ENCODE measurements around the gene UBC. TPM values are rescaled to one million over a fixed set of nuclear protein-coding genes. Genes with fewer than 3 reads are reported as not detected.
"Not testable (repeated sequence)": the region's sequence is repeated elsewhere in the genome, so short reads cannot be mapped to it uniquely, and the experiment has no call there.

The UBC gene
- total RNA-seq, 1 experiment from 2014 or later: 1,170 TPM

DNA sequence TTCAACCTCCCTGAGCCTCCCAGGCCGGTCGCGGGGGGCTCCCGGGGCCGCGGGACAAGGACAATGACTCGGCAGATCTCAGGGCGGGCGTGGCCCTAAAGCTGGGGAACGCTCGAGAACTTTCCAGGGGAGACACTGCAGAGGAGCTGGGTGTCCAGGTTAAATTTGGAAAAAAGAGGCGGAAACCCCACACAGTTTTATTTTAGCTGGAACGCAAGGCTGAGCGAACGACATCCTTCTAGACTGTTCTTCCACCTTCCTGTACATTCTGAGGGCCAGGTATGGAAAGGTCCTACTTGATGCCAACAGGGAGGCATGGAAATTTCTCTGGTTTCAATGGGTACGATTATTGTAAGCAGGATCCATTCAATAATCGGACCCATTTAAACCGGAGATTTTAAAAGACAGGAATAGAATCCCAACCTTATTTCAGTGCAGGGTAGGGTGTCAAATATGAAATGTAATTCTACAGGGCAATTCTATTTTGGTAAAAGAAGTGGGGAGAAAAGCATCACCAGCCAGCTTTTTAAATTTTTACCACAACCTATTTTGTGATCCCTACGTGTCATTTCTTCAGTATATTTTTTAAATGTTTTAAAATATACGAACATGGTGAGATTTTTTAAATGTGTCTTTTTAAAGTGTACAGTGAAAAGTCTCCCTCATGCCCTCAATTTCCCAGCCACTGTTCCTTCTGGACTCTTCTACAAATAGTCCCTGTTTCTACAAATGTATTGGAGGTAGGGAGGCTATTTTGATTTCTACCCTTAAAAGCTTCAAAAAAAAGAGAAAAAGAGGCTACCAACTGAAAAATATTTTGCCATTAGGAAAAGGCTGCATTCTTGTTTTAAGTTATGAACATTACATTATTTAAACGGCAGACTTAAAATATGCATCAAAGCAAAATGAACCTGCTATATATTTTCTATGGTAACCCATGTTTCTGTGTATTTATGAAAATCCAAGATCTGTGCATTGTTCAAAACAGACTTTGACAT is 1.1 kb upstream of the UBC start:
- DNase-seq (ENCODE audit: low read depth): peak; percentile 52

DNA sequence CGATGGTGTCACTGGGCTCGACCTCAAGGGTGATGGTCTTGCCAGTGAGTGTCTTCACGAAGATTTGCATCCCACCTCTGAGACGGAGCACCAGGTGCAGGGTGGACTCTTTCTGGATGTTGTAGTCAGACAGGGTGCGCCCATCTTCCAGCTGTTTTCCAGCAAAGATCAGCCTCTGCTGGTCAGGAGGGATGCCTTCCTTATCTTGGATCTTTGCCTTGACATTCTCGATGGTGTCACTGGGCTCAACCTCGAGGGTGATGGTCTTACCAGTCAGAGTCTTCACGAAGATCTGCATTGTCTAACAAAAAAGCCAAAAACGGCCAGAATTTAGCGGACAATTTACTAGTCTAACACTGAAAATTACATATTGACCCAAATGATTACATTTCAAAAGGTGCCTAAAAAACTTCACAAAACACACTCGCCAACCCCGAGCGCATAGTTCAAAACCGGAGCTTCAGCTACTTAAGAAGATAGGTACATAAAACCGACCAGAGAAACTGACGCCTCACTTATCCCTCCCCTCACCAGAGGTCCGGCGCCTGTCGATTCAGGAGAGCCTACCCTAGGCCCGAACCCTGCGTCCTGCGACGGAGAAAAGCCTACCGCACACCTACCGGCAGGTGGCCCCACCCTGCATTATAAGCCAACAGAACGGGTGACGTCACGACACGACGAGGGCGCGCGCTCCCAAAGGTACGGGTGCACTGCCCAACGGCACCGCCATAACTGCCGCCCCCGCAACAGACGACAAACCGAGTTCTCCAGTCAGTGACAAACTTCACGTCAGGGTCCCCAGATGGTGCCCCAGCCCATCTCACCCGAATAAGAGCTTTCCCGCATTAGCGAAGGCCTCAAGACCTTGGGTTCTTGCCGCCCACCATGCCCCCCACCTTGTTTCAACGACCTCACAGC is 717 bp downstream of the UBC start:
- peak; percentile 61 for DNase-seq (ENCODE audit: low read depth)

DNA sequence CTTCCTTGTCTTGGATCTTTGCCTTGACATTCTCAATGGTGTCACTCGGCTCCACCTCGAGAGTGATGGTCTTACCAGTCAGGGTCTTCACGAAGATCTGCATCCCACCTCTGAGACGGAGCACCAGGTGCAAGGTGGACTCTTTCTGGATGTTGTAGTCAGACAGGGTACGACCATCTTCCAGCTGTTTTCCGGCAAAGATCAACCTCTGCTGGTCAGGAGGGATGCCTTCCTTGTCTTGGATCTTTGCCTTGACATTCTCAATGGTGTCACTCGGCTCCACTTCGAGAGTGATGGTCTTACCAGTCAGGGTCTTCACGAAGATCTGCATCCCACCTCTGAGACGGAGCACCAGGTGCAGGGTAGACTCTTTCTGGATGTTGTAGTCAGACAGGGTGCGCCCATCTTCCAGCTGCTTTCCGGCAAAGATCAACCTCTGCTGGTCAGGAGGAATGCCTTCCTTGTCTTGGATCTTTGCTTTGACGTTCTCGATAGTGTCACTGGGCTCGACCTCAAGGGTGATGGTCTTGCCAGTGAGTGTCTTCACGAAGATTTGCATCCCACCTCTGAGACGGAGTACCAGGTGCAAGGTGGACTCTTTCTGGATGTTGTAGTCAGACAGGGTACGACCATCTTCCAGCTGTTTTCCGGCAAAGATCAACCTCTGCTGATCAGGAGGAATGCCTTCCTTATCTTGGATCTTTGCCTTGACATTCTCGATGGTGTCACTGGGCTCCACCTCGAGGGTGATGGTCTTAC is 1.7 kb downstream of the UBC start:
- DNase-seq (ENCODE audit: low read depth): not testable (repeated sequence)

DNA sequence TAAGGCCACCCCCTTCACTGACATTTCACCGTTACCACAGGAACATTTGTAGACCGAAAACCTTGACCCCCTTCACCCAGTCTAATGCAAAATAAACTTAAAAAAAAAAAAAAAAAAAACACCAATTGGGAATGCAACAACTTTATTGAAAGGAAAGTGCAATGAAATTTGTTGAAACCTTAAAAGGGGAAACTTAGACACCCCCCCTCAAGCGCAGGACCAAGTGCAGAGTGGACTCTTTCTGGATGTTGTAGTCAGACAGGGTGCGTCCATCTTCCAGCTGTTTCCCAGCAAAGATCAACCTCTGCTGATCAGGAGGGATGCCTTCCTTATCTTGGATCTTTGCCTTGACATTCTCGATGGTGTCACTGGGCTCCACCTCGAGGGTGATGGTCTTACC is 2.9 kb downstream of the UBC start:
- not testable (repeated sequence) for DNase-seq (ENCODE audit: low read depth)

DNA sequence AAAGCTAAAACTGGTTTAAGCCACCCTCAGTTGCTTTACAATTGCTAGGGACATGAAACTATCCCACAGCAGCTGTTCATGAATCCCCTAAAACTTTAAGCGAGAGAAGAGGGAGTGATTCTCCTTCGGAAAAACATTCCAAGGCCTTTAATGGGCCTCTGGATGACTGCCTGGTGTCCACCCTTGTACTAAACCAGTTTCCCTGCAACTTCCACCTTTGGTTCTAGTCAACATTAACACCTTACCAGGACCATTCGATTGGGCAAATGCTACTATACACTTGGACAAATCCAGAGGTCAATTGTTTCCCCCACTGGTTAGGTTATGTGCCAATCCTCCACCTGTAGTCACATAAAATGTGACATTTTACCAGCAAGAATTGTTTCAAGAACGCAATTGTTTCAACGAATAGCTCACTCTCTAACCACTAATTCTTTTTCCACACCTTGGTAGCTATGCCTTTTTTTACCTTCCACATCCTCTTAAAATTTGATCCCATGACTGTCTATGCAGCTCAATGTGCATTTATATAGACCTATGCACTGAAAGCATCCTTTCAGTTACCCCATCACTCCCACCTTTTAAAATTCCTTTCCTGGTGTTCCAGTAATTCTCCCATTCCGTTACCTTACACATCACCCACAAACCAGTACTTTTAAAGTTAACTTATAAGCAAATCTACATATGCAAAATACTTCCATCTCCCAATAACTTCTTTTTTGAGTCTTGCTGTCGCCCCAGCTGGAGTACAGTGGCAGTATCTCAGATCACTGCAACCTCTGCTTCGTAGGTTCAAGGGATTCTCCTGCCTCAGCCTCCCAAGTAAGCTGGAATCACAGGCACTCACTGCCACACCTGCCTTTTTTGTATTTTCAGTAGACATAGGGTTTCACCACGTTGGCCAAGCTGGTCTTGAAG is 3.6 kb downstream of the UBC start:
- no peak for DNase-seq (ENCODE audit: low read depth)

DNA sequence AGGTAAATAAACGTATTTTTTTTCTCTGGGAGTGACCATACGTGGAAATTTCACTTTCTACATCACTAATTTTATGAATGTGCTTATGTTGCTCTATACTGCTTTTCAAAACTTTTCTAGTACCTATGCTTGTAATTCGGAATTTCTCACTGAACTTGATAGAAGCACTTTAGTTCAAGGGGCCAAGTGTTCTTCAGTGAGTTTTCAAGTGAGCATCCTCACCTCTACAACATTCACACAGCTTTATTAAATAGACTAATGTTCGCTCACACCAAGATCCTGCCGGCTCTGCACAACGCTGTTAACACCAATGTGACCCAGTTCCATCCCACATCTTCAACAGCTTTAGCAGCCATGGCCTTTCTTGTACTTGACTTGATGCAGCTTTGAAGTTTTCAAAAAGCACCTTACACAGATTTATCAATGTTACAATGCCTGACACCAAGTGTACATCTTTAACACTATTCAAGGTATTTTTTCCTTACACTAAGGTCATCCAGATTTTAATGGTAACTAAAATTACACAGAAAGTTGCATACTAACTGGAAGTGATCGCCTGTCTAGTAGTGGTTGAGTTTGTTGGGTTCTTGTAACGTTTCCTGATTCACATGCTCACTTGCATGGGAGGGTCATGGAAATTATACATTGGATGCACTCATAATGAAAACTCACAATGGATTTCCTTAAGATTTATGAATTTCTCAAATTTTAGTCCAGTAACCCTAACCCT is 4.5 kb downstream of the UBC start:
- no peak for DNase-seq (ENCODE audit: low read depth)

DNA sequence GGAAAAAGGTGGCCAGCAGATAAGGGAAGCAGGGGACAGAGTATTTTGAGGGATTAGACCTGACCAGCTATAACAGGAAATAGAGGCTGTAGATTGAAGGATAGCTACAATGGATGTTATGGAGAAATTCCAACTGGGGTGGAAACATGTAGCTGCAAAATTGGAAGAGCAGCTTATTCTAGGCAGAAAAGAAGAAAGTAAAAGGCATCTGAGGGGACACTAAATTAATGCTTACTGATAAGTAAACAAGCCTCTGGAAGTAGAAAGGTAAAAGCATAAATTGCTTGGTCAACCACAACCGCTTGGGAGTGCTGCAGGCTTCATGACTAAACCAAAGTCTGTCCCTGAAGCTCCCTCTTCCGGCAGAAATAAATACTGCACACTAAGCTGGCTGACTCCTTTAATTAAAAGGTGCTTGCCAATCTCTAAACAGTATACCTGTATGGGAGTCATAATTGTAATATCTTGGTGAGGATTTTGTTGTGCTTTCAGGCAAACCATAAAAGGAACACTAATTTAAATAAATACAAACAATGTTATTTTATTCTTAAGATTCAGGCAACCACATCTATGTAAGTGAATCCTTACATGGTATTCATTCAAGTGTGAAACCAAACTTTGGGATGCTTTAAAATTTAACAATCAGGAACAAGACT is 7.7 kb downstream of the UBC start:
- DNase-seq (ENCODE audit: low read depth): peak; percentile 85

DNA sequence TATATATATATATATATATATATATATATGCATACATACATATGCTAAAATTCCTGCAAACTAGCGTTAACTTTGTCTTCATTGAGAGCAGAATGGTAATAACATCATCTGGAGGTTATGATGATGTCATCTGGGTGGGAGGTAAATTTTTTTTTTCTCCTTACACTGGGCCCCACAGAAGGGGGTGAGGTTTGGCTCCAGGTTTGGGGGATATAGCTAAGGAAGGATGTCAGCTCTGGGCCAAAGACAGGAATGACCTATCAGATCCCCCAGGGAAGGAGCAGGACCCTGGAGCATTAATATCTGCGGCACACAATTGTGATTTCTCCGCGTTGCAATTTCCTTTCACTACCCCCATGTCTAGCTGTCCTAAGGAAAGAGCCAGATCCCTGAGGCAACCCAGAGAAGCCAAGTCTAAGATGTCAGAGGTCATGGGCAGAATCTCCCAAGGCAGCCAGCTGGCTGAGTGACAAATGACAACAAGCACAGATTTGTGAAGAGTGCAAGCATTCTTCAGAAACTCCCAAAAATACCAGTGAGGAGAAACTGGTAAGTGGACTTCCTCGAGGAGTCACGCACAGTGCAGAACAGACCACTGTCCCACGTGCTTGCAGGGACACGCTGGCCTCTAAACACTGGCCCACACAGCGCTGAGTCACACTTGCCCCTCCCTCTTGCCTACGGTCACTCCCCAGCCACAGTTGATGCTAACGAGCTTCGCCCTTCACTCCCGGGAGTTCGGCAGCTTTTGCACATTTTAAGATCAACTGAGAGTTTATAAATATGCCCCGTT is 9.9 kb downstream of the UBC start:
- DNase-seq (ENCODE audit: low read depth): peak; percentile 98

DNA sequence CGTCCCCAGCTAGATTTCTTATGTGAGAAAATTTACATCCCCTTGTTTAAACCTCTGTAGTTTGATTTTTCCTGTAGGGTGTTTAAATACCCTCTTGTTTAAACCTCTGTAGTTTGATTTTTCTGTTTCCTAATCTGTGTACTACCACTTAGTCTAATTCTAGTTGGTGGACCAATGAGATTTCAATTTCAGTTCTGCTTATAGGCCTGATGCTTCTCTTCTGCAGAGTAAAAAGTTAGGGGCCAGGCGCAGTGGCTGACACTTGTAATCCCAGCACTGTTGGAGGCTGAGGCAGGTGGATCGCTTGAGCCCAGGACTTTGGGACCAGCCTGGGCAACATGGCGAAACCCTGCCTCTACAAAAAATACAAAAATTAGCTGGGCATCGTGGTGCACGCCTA is 11.5 kb downstream of the UBC start:
- DNase-seq (ENCODE audit: low read depth): no peak

DNA sequence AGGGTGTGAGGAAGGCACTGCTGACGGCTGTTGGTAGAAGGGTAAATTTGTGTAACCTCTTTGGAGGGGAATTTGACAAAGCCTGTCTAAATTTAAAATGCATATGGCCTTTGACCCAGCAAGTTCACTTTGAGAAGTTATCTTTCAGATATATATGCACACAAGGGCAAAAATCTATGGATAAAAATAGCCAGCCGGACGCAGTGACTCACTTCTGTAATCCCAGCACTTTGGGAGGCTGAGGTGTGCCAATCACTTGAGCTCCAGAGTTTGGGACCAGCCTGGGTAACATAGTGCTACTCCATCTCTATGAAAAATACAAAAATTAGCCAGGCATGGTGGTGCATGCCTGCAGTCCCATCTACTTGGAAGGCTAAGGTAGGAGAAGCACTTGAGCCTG is 13.4 kb downstream of the UBC start:
- DNase-seq (ENCODE audit: low read depth): peak; percentile 46

DNA sequence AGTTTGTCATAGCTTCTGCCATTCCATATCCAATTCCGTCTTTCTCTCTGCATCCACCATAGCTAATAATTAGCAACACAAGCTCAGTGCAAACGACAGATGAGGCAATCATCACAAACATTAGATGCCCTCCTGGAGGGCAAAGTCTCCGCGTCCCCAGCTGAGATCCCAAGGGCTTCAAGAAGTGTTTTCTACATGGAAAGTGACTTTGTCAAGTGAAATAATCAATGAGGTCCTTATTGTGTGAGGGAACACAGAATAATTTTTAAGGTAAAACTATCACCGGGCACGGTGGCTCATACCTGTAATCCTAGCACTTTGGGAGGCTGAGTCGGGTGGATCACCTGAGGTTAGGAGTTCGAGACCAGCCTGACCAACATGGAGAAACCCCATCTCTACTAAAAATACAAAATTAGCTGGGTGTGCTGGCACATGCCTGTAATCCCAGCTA is 14.1 kb downstream of the UBC start:
- not testable (repeated sequence) for DNase-seq (ENCODE audit: low read depth)

DNA sequence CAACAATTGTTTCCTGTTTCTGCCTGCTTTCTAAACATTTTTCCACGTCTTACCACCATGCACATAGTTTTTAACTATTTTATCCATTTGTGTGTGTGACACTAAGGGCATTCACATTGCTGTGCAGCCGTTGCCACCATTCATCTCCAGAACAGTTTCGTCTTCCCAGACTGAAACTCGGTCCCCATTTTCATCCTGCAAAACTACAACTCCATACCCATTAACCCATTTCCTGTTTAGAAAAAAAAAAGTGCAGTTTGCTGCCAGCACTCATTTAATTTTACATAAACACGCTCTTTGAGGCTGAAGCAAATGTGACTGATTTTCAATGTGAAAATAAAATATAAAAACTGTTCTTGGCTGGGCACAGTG is 15.5 kb downstream of the UBC start:
- DNase-seq (ENCODE audit: low read depth): no peak

DNA sequence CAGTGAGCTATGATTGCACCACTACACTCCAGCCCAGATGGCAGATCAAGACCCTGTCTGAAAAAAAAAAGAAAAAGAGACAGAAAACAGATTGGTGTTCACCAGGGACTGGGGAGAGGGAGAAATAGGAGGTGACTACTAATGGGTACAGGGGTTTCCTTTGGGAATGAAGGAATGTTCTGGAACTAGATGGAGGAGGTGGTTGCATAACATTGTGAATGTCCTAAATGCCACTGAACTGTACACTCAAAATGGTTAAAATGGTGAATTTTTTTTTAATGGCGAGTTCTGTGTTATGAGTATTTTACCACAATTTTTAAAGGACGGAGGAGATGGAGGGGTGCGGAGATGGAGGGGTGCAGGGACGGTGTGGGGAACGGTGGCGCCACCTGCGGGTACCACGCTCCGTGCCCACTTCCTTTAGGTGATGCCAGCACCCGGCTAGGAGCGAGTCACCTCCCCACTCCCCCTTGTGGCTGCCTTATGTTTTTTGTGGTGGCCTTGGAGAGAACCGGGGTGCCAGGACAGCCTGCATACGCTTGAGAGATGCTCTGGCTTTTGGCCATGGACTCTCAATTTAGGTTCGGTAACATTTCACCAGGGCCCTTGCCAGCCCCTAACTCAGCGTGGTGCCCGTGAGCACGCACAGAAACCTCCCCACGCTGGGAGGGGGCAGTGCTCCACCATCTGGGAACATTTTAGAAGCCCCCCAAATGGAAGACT is 16.1 kb downstream of the UBC start:
- peak; percentile 70 for DNase-seq (ENCODE audit: low read depth)

DNA sequence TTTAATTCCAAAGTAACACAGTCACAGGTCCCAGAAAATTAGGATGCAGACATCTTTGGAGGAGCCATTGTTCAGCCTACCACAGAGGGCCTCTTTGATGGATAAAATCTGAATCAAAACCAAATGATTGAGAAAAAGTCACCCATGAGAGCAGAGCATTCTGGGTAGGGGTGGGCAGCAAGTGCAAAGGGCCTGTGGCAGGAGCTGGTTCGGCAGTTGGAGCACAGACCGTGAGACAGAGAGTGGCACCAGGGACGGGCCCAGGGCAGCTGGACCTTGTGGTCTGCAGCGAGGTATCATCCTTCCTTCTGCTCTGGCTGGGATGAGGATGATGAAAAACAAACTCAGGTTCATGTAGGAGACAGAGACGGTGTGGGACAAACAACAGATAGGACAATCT is 18.0 kb downstream of the UBC start:
- no peak for DNase-seq (ENCODE audit: low read depth)

DNA sequence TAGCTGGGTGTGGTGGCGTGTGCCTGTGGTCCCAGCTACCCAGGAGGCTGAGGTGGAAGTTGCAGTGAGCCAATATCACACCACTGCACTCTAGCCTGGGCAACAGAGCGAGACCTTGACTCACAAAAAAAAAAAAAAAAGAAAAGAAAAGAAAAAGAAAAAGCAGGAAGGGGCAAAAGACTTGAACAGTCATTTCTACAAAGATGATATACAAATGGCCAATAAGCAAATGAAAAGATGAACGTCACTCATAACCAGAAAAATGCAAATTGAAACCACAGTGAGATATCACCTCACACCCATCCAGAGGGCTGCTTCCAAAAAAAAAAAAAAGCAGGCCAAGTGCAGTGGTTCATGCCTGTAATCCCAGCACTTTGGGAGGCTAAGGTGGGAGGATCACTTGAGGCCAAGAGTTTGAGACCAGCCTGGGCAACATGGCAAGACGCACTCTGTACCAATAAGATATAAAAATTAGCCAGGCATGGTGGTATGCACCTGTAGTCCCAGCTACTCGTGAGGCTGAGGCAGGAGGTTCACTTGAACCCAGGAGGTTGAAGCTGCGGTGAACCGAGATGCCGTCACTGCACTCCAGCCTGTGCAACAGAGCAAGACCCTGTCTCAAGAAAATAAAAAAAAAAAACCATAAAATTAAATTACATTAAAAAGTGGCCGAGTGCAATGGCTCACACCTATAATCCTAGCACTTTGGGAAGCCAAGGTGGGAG is 20.5 kb downstream of the UBC start:
- DNase-seq (ENCODE audit: low read depth): no peak

DNA sequence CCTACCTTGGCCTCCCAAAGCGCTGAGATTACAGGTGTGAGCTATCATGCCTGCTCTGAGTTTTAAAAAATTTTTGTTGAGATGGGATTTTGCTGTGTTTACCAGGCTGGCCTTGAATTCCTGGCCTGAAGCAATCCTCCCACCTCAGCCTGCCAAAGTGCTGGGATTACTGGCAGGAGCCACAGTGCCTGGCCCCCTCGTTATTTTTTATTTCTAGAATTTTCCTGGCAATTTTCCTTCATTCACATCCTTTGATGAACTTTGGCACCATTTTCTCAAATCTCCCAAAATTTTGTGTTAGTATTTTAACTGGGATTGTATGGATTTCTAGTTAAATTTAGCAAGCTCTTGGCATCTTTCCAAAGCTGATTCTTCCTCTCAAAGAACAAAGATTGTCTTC is 26.2 kb downstream of the UBC start:
- DNase-seq (ENCODE audit: low read depth): no peak

DNA sequence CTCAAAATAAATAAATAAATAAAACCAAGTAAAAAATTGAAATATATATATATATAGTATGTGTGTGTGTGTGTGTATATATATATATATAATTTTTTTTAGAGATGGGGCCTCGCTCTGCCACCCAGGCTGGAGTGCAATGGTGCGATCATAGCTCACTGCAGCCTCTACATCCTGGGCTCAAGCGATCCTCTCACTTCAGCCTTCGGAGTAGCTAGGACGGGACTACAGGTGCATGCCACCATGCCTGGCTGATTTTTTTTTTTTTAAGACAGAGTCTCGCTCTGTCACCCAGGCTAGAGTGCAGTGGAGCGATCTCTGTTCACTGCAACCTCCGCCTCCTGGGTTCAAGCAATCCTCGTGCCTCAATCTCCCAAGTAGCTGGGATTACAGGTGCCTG is 26.7 kb downstream of the UBC start:
- not testable (repeated sequence) for DNase-seq (ENCODE audit: low read depth)
